ENCODE data around the gene TNIK.

- TF ChIP-seq CTCF (conservative IDR thresholded peaks at IDR 0.05; ENCODE audit: low read depth, low read length) (no peak), EZH2 (IDR thresholded peaks at IDR 0.05; ENCODE audit: borderline replicate concordance, low read depth, low read length, poor library complexity, severe bottlenecking) (no peak)
These were observed 198.7 kb downstream of the TNIK start for GRCh38 chr3:171261487-171261886.

All from A673 (cell line).